DMS79 treated with DMSO at 0.1 percent for 48 hours (cell line): ENCODE data around the gene TOR2A.

Experiments used
- DNase-seq: peaks from one replicate; lab custom pipeline; 2025; lab: John Stamatoyannopoulos, UW

TOR2A gene

GRCh38 chr9:127698985-127699670, 36.0 kb downstream of the TOR2A start:
- no peak for DNase-seq

GRCh38 chr9:127698386-127698785, 36.7 kb downstream of the TOR2A start:
- no peak for DNase-seq

GRCh38 chr9:127697575-127697974, 37.5 kb downstream of the TOR2A start:
- no peak for DNase-seq

- DNase-seq, result no peak
These were observed 40.0 kb downstream of the TOR2A start for GRCh38 chr9:127694890-127695720.

- no peak for DNase-seq
These were observed 41.4 kb downstream of the TOR2A start for GRCh38 chr9:127693697-127694096.

- no peak for DNase-seq
These were observed 42.0 kb downstream of the TOR2A start for GRCh38 chr9:127693143-127693542.

- no peak for DNase-seq
These were observed 43.0 kb downstream of the TOR2A start for GRCh38 chr9:127692071-127692470.

GRCh38 chr9:127690735-127691134, 44.4 kb downstream of the TOR2A start:
- DNase-seq, result no peak

GRCh38 chr9:127689329-127690000, 45.6 kb downstream of the TOR2A start:
- no peak for DNase-seq

GRCh38 chr9:127686461-127687393, 48.4 kb downstream of the TOR2A start:
- DNase-seq, result no peak

GRCh38 chr9:127684576-127684975, 50.5 kb downstream of the TOR2A start:
- DNase-seq, result no peak

GRCh38 chr9:127683723-127684122, 51.4 kb downstream of the TOR2A start:
- no peak for DNase-seq

GRCh38 chr9:127682351-127683136, 52.5 kb downstream of the TOR2A start:
- no peak for DNase-seq
